H1 (cell line): ENCODE measurements around the gene EFHC1. TPM values are rescaled to one million over a fixed set of nuclear protein-coding genes. Genes with fewer than 3 reads are reported as not detected.

Source experiments
- CTCF ChIA-PET: fragments of 300-600 bp; sonication (Branson Sonifier 250); formaldehyde crosslinking; loops from one replicate; lab custom pipeline; 2021; ENCODE audit not compliant: partially characterized antibody; lab: Charles Lee
- POLR2A ChIA-PET: fragments of 300-600 bp; sonication (Branson Sonifier 250); formaldehyde crosslinking; loops from one replicate; lab custom pipeline; 2021; ENCODE audit warnings: inconsistent platforms; ENCODE audit not compliant: partially characterized antibody; lab: Charles Lee
- DNase-seq, 2 experiments: peaks; one replicate each; pipeline versions ENCODE4 v3.0.0 to v3.0.0-alpha.2; 2010 to 2022; ENCODE audit warnings: low spot score in 2 of 2, low read depth in 1 of 2, mixed read lengths in 1 of 2
- FAIRE-seq: peaks from 2 replicates; lab custom pipeline; 2011; peaks lifted over from hg19 to GRCh38; lab: Jason Lieb, UNC
- H2AFZ ChIP-seq: 2 replicates; pipeline ENCODE4 v1.8.1; 2012; ENCODE audit warnings: low read length, inconsistent platforms
- H2AK5ac ChIP-seq: 2 replicates; pipeline ENCODE4 v1.6.1; 2013; ENCODE audit warnings: low read depth, low read length
- H2BK120ac ChIP-seq: replicated peaks from 2 replicates; pipeline ENCODE3; 2013; ENCODE audit warnings: low read depth, low read length, inconsistent platforms
- H2BK12ac ChIP-seq: 2 replicates; pipeline ENCODE4 v1.6.1; 2013; ENCODE audit warnings: low read depth, low read length
- H2BK15ac ChIP-seq: 2 replicates; pipeline ENCODE4 v1.6.1; 2013; ENCODE audit warnings: low read length
- H2BK20ac ChIP-seq: 2 replicates; pipeline ENCODE4 v1.6.1; 2013; ENCODE audit warnings: low read length
- H2BK5ac ChIP-seq: 2 replicates; pipeline ENCODE4 v1.6.1; 2013; ENCODE audit warnings: low read depth, low read length
- H3K14ac ChIP-seq: 2 replicates; pipeline ENCODE4 v1.6.1; 2013; ENCODE audit warnings: inconsistent platforms; ENCODE audit not compliant: insufficient read length
- H3K18ac ChIP-seq: 2 replicates; pipeline ENCODE4 v1.6.1; 2013; ENCODE audit warnings: low read length; ENCODE audit errors: extremely low read depth
- H3K23ac ChIP-seq: 2 replicates; pipeline ENCODE4 v1.6.1; 2013; ENCODE audit warnings: inconsistent platforms; ENCODE audit not compliant: insufficient read length
- H3K23me2 ChIP-seq: 2 replicates; pipeline ENCODE4 v1.6.1; 2013; ENCODE audit warnings: low read depth, low read length
- H3K27ac ChIP-seq: 2 replicates; pipeline ENCODE4 v1.6.1; 2011; ENCODE audit warnings: low read depth, low read length, inconsistent platforms
- H3K27me3 ChIP-seq, 4 experiments: replicated peaks in 1 of 4; 1 replicate in 1 of 4; 2 replicates in 3 of 4; pipeline versions ENCODE4 v1.6.1 to v1.8.1; 2011 to 2013; ENCODE audit warnings: low read length in 3 of 4, mild to moderate bottlenecking in 3 of 4, inconsistent platforms in 2 of 4, mixed read lengths in 2 of 4, moderate library complexity in 1 of 4; ENCODE audit not compliant: control insufficient read depth in 3 of 4, insufficient read depth in 3 of 4; ENCODE audit errors: extremely low read depth in 1 of 4
- H3K36me3 ChIP-seq, 4 experiments: 2 replicates each; pipeline versions ENCODE4 v1.6.1 to v1.8.1; 2011 to 2013; ENCODE audit warnings: mild to moderate bottlenecking in 4 of 4, low read length in 3 of 4, moderate library complexity in 2 of 4, control low read depth in 1 of 4, inconsistent platforms in 1 of 4; ENCODE audit not compliant: insufficient read depth in 4 of 4, control insufficient read depth in 2 of 4
- H3K4ac ChIP-seq: replicated peaks from 2 replicates; pipeline ENCODE3; 2013; ENCODE audit warnings: low read length, low read depth, mixed read lengths, inconsistent platforms; ENCODE audit not compliant: insufficient read length
- H3K4me1 ChIP-seq, 4 experiments: replicated peaks in 1 of 4; 1 replicate in 1 of 4; 2 replicates in 3 of 4; pipeline versions ENCODE4 v1.6.1 to v1.8.1; 2011 to 2013; ENCODE audit warnings: low read length in 3 of 4, inconsistent platforms in 2 of 4, mixed read lengths in 1 of 4; ENCODE audit not compliant: insufficient read depth in 4 of 4, control insufficient read depth in 3 of 4
- H3K4me2 ChIP-seq, 2 experiments: 2 replicates each; pipeline versions ENCODE4 v1.6.1 to v1.8.1; 2011 to 2013; ENCODE audit warnings: low read depth in 2 of 2, low read length in 2 of 2, control low read depth in 1 of 2, inconsistent platforms in 1 of 2, mild to moderate bottlenecking in 1 of 2; ENCODE audit not compliant: insufficient read depth in 1 of 2
- H3K4me3 ChIP-seq, 4 experiments: fragments of 200-600, 300-600 bp in 1 of 4; sonication (generic), shearing (Covaris generic), sonication (Bioruptor Twin) in 1 of 4; 2 replicates each; pipeline versions ENCODE4 v1.5.1 to v1.8.1; 2011 to 2016; ENCODE audit warnings: low read length in 4 of 4, low read depth in 3 of 4, control low read depth in 2 of 4, inconsistent platforms in 2 of 4, mild to moderate bottlenecking in 2 of 4, mixed read lengths in 1 of 4, moderate library complexity in 1 of 4; ENCODE audit not compliant: insufficient read depth in 2 of 4; ENCODE audit errors: extremely low read depth in 1 of 4
- H3K56ac ChIP-seq: replicated peaks from 2 replicates; pipeline ENCODE3; 2013; ENCODE audit warnings: low read depth, mild to moderate bottlenecking, mixed read lengths, low read length, inconsistent platforms; ENCODE audit not compliant: insufficient read length
- H3K79me1 ChIP-seq: 2 replicates; pipeline ENCODE4 v1.6.1; 2013; ENCODE audit warnings: low read depth, low read length, control low read depth
- H3K79me2 ChIP-seq, 2 experiments: 2 replicates each; pipeline versions ENCODE4 v1.6.1 to v1.8.1; 2012 to 2013; ENCODE audit warnings: low read length in 2 of 2, mild to moderate bottlenecking in 2 of 2, inconsistent platforms in 1 of 2; ENCODE audit not compliant: insufficient read depth in 2 of 2, control insufficient read depth in 1 of 2
- H3K9ac ChIP-seq, 4 experiments: replicated peaks in 1 of 4; 1 replicate in 1 of 4; 2 replicates in 3 of 4; pipeline versions ENCODE4 v1.6.1 to v1.8.1; 2011 to 2013; ENCODE audit warnings: low read depth in 3 of 4, low read length in 3 of 4, control low read depth in 2 of 4, mild to moderate bottlenecking in 2 of 4, moderate library complexity in 2 of 4, inconsistent platforms in 1 of 4; ENCODE audit errors: extremely low read depth in 1 of 4
- H3K9me3 ChIP-seq, 2 experiments: 2 replicates each; pipeline versions ENCODE4 v1.6.1 to v1.8.1; 2012 to 2013; ENCODE audit warnings: mild to moderate bottlenecking in 2 of 2, moderate library complexity in 2 of 2, control low read depth in 1 of 2, inconsistent platforms in 1 of 2, low read depth in 1 of 2, low read length in 1 of 2, mixed read lengths in 1 of 2; ENCODE audit not compliant: insufficient read depth in 2 of 2
- H4K20me1 ChIP-seq, 2 experiments: replicated peaks in 1 of 2; 2 replicates each; pipeline versions ENCODE3 to v1.8.1; 2011 to 2013; ENCODE audit warnings: inconsistent platforms in 2 of 2, low read length in 2 of 2, mild to moderate bottlenecking in 1 of 2; ENCODE audit not compliant: insufficient read depth in 2 of 2, control insufficient read depth in 1 of 2
- H4K5ac ChIP-seq: 2 replicates; pipeline ENCODE4 v1.6.1; 2013; ENCODE audit warnings: low read length, low read depth, mixed read lengths, inconsistent platforms; ENCODE audit not compliant: insufficient read length
- H4K8ac ChIP-seq: 2 replicates; pipeline ENCODE4 v1.8.0; 2013; ENCODE audit warnings: mild to moderate bottlenecking, moderate library complexity, low read length, inconsistent platforms; ENCODE audit not compliant: insufficient read depth; ENCODE audit errors: extremely low read depth
- H4K91ac ChIP-seq: replicated peaks from 2 replicates; pipeline ENCODE3; 2013; ENCODE audit warnings: low read length, mixed read lengths, inconsistent platforms; ENCODE audit not compliant: insufficient read length
- ATF2 ChIP-seq: IDR thresholded peaks from 2 replicates; pipeline ENCODE4 v1.6.1; 2012; ENCODE audit warnings: low read length, inconsistent platforms
- BACH1 ChIP-seq: IDR thresholded peaks from 2 replicates; pipeline ENCODE4 v1.6.1; 2012; ENCODE audit warnings: low read length, improper control_type of control experiment
- CHD1 ChIP-seq: IDR thresholded peaks from 2 replicates; pipeline ENCODE4 v1.6.1; 2012; ENCODE audit warnings: low read depth, low read length, improper control_type of control experiment
- KDM5A ChIP-seq: fragments of 200-600 bp; IDR thresholded peaks from 2 replicates; pipeline ENCODE4 v1.7.1; 2012; ENCODE audit warnings: mild to moderate bottlenecking, low read length, inconsistent platforms, mixed read lengths
- NRF1 ChIP-seq: IDR thresholded peaks from 2 replicates; pipeline ENCODE4 v1.6.1; 2011; ENCODE audit warnings: mild to moderate bottlenecking, low read depth, low read length, improper control_type of control experiment
- POLR2AphosphoS5 ChIP-seq: IDR thresholded peaks from 2 replicates; pipeline ENCODE4 v1.6.1; 2011; ENCODE audit warnings: low read depth, low read length
- POU5F1 ChIP-seq: IDR thresholded peaks from 2 replicates; pipeline ENCODE4 v1.6.1; 2011; ENCODE audit warnings: low read depth, mild to moderate bottlenecking, low read length, moderate library complexity
- SAP30 ChIP-seq: fragments of 300-600 bp; sonication (generic); IDR thresholded peaks from 2 replicates; pipeline ENCODE4 v1.7.1; 2012; ENCODE audit warnings: low read length, moderate library complexity, mild to moderate bottlenecking, inconsistent platforms; ENCODE audit not compliant: insufficient read depth, insufficient replicate concordance
- SIX5 ChIP-seq: IDR thresholded peaks from 2 replicates; pipeline ENCODE4 v1.6.1; 2011; ENCODE audit warnings: mild to moderate bottlenecking, low read depth, low read length
- WGBS, 2 experiments: shearing (Covaris generic) in 1 of 2; methylation state at CpG; one replicate each; pipeline versions ENCODE4 v1.1.6 to v1.1.7; 2013 to 2015; ENCODE audit warnings: low lambda C conversion rate in 2 of 2, mixed read lengths in 2 of 2, inconsistent platforms in 1 of 2, low coverage in 1 of 2, missing lambda C conversion rate in 1 of 2; ENCODE audit not compliant: insufficient replicate concordance in 2 of 2, insufficient coverage in 1 of 2, insufficient read length in 1 of 2; ENCODE audit errors: extremely low coverage in 1 of 2, missing lambda C conversion rate in 1 of 2; 5-methylcytosine and 5-hydroxymethylcytosine counted together
- polyA plus RNA-seq, 7 experiments: library from polyadenylated mRNA; depleted of rRNA in 3 of 7; stranded (reverse) in 5 of 7; unstranded in 2 of 7; fragments of >200 nt in 5 of 7; fragments of 200-250 nt in 2 of 7; gene quantifications; 1 replicate in 5 of 7; 2 replicates in 1 of 7; 4 replicates in 1 of 7; pipeline versions ENCODE4 v1.2.1 to v1.2.3, GENCODE V29; 2011 to 2013; ENCODE audit warnings: missing spikeins in 2 of 7, mixed read lengths in 2 of 7
- total RNA-seq: library from RNA; stranded (reverse); fragmentation: NEBNext Ultra II Directional; extraction: Animal tissue kit (Norgen Biotek cat#: 25700); gene quantifications from 2 replicates; pipeline ENCODE4 v1.2.1, GENCODE V29; 2021

The EFHC1 gene
- total and polyA plus RNA-seq, 2 of the 8 experiments (the other 6 are each of a cell fraction or from before 2014, with no cell fraction given), result 10.5 to 16.4 TPM

GRCh38 chr6:52388790-52389189 is 31.4 kb upstream of the EFHC1 start:
- Histone ChIP-seq H2BK12ac (no peak overlapping the region), H2BK120ac (no peak overlapping the region), H4K20me1 (peaks cover 0 to 1% of the 10 kb centered on the region in 2 experiments), H3K36me3 (no peaks in the 10 kb centered on the region; a peak in 1 of 8 replicates), H4K8ac (no peak overlapping the region), H3K18ac (no peak overlapping the region), H2AFZ (no peak overlapping the region), H3K56ac (no peak overlapping the region), H2AK5ac (no peak overlapping the region), H3K27ac (no peak overlapping the region), H3K23me2 (no peaks in the 10 kb centered on the region), H3K79me1 (no peaks in the 10 kb centered on the region), H2BK15ac (no peak overlapping the region), H3K4ac (no peak overlapping the region), H4K91ac (no peak overlapping the region), H3K27me3 (peaks cover 0 to 2% (median 0%) of the 10 kb centered on the region in 4 experiments; a peak in 1 of 7 replicates), H3K14ac (no peak overlapping the region), H3K23ac (no peak overlapping the region), H4K5ac (no peak overlapping the region), H3K9me3 (peaks cover 6 to 15% of the 10 kb centered on the region in 2 experiments), H3K4me2 (no peak overlapping the region), H3K9ac (no peak overlapping the region), H2BK5ac (no peak overlapping the region), H3K79me2 (no peaks in the 10 kb centered on the region), H3K4me3 (no peak overlapping the region), H2BK20ac (no peak overlapping the region), H3K4me1 (no peaks in the 10 kb centered on the region)
- 91% methylated on average over 4 of the region's 4 CpGs; no CpG with 5 or more reads in 1 of the 2 experiments for WGBS, 2 experiments
- ChIA-PET CTCF (interaction anchor here (1.3 to 6.1 kb wide), 3 partner anchors 11 to 262 kb away, joined by 3 to 29 read pairs (median 20); no protein-coding TSS in a partner anchor), POLR2A (no interaction called here)
- no peak for TF ChIP-seq SIX5
- TF ChIP-seq CHD1, result no peak
- no peak for TF ChIP-seq KDM5A
- no peak for TF ChIP-seq NRF1
- TF ChIP-seq SAP30, result no peak
- no peak for TF ChIP-seq ATF2
- no peak for TF ChIP-seq BACH1
- TF ChIP-seq POU5F1, result no peak
- TF ChIP-seq POLR2AphosphoS5, result no peak
- FAIRE-seq (no peak), DNase-seq (no peak)
